T-helper 1 cell treated with Interleukin-12 subunit alpha and Interleukin-12 subunit beta and Interleukin-4 antibody, amounts not matched to agents 30 μg/mL and 1 μg/mL, for 36 hours (primary cell): ENCODE results near the gene TKFC.
"Not testable (repeated sequence)": the region's sequence is repeated elsewhere in the genome, so short reads cannot be mapped to it uniquely, and the experiment has no call there.

Experiments used
- H3K27ac Mint-ChIP-seq: one replicate; pipeline ENCODE4 v1.8.0; 2021; ENCODE audit warnings: mild to moderate bottlenecking, mixed read lengths
- H3K27me3 Mint-ChIP-seq: one replicate; pipeline ENCODE4 v1.8.0; 2021; ENCODE audit warnings: low read depth, mixed read lengths
- H3K36me3 Mint-ChIP-seq: one replicate; pipeline ENCODE4 v1.8.0; 2021; ENCODE audit warnings: low read depth, mixed read lengths
- H3K4me1 Mint-ChIP-seq: one replicate; pipeline ENCODE4 v1.8.0; 2021; ENCODE audit warnings: low read depth, mixed read lengths
- H3K4me3 Mint-ChIP-seq: one replicate; pipeline ENCODE4 v1.8.0; 2021; ENCODE audit warnings: mild to moderate bottlenecking, moderate library complexity, mixed read lengths
- H3K9me3 Mint-ChIP-seq: one replicate; pipeline ENCODE4 v1.8.0; 2021; ENCODE audit warnings: mixed read lengths

Gene TKFC

DNA sequence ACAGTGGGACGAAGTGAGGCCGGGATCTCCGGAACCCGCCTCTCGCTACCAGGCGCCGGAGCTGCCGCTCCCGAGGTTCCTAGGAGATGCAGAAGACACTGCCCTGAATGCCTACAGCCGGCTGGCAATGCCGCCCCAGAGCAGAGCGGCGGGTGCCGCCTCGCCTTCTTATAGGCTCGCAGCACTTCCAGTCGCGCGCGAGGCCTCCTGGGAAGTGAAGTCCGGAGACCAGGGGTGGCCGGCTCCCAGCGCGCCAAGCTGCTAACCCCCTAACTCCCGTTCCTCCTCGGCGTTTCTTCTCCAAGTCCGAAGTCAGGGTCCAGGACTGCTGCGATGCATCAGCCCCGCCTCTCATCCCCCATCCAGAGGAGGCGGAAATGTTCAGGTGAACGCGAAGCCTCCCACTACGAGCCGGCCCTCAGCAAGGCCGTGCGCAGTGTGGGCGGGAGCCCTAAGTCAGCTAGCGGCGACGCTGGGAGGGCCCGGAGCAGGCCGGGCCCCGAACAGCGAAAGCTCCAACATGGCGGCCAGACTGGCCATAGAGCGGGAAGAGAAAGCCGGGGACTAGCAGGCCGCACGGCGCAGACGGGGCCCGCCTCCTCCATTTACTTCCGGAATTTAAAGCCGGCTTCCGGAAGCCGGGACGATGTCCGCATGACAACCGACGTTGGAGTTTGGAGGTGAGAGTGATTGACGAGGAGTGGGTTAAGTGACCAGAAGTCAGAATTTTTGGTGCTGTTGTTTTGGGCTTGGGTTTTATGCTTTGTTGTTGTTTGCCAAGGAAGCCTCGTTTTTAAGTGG, 28.9 kb downstream of the TKFC start, which contains the start of the genes CYB561A3 and TMEM138:
CYB561A3 (minus strand) TSS at position 142 of the 801 bp plus-strand sequence. CDS start 5,169 bp downstream, outside the sequence.
TMEM138 (plus strand) TSS at position 634 of the 801 bp plus-strand sequence. CDS start 2,017 bp downstream, outside the sequence.
- no peaks in the 10 kb centered on the region for H3K9me3 Mint-ChIP-seq
- H3K4me1 Mint-ChIP-seq, result peaks cover 33% of the 10 kb centered on the region
- H3K27me3 Mint-ChIP-seq, result no peaks in the 10 kb centered on the region
- peaks cover 3% of the 10 kb centered on the region for H3K36me3 Mint-ChIP-seq
- peak within 1 kb of the TSS; percentile 97 for H3K27ac Mint-ChIP-seq
- peak within 1 kb of the TSS; percentile 98 for H3K4me3 Mint-ChIP-seq

DNA sequence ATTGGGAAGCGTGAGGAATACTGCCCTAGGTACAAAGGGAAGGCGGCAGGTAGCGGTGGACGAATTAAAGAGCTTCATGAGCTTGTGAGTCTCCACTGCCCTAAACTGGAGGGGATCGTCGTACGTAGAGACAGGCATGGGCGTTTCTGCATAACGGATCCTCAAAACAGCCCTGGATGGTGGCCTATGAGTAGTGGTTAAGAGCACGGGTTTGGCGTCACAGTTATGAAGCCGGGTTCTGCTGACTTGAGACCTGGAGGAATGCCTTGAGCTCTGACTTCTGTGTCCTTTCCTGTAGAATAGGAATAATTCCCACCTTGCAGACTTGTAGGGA, 29.5 kb downstream of the TKFC start:
- H3K27ac Mint-ChIP-seq, result peak overlapping the region; percentile 97
- peaks cover 3% of the 10 kb centered on the region for H3K36me3 Mint-ChIP-seq
- H3K4me3 Mint-ChIP-seq, result peak overlapping the region; percentile 98
- no peaks in the 10 kb centered on the region for H3K27me3 Mint-ChIP-seq
- no peaks in the 10 kb centered on the region for H3K9me3 Mint-ChIP-seq
- peaks cover 33% of the 10 kb centered on the region for H3K4me1 Mint-ChIP-seq

DNA sequence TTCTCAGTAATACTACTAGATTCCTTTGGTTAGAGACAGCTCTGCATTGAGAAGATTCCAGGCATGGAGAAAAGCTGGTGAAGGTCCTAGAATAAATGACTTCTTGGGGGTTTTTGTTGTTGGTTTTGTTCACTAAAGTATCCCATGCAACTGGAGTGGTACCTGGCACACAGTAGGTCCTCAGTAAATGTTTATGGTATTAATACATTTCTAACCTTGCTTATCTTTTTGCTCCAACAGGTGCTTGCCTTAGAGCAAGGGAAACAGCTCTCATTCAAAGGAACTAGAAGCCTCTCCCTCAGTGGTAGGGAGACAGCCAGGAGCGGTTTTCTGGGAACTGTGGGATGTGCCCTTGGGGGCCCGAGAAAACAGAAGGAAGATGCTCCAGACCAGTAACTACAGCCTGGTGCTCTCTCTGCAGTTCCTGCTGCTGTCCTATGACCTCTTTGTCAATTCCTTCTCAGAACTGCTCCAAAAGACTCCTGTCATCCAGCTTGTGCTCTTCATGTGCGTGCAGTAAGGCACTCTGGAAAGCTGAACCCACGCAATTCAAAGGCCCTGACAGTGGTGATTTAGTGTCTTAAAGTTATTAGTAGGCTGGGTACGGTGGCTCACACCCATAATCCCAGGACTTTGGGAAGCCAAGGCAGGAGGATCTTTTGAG, 31.1 kb downstream of the TKFC start:
- no peaks in the 10 kb centered on the region for H3K27me3 Mint-ChIP-seq
- no peak overlapping the region for H3K27ac Mint-ChIP-seq
- no peaks in the 10 kb centered on the region for H3K9me3 Mint-ChIP-seq
- peaks cover 11% of the 10 kb centered on the region for H3K36me3 Mint-ChIP-seq
- H3K4me3 Mint-ChIP-seq, result peak overlapping the region; percentile 98
- H3K4me1 Mint-ChIP-seq, result peaks cover 31% of the 10 kb centered on the region

DNA sequence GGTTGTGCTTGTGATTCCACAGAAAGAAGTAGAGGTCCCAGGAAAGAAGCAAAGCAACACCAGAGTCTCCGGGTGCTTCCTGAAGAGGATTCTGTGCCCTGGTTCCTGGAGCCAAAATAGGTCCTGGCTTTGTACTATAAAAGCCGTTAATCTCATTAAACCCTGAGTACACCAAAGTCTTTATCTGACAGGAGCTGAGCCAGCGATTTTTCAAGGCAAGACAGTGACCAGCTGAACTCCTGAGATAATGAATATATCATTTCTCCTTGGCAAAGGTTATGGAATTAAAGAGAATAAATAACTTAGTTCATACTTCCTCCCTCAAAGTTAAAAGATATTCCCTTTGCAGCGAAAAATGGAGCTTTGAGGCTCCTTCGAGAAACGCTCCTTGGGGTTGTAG, 34.4 kb downstream of the TKFC start:
- H3K4me3 Mint-ChIP-seq, result no peak overlapping the region
- H3K36me3 Mint-ChIP-seq, result peaks cover 27% of the 10 kb centered on the region
- H3K27ac Mint-ChIP-seq, result no peak overlapping the region
- H3K9me3 Mint-ChIP-seq, result peaks cover 4% of the 10 kb centered on the region
- H3K4me1 Mint-ChIP-seq, result peaks cover 22% of the 10 kb centered on the region
- no peaks in the 10 kb centered on the region for H3K27me3 Mint-ChIP-seq

DNA sequence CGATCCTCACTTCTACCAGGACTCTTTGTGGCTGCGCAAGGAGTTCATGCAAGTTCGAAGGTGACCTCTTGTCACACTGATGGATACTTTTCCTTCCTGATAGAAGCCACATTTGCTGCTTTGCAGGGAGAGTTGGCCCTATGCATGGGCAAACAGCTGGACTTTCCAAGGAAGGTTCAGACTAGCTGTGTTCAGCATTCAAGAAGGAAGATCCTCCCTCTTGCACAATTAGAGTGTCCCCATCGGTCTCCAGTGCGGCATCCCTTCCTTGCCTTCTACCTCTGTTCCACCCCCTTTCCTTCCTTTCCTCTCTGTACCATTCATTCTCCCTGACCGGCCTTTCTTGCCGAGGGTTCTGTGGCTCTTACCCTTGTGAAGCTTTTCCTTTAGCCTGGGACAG, 35.6 kb downstream of the TKFC start:
- Mint-ChIP-seq H3K36me3 (peaks cover 31% of the 10 kb centered on the region), H3K4me3 (no peak overlapping the region), H3K27me3 (no peaks in the 10 kb centered on the region), H3K9me3 (peaks cover 4% of the 10 kb centered on the region), H3K4me1 (peaks cover 11% of the 10 kb centered on the region), H3K27ac (peak overlapping the region; percentile 21)

DNA sequence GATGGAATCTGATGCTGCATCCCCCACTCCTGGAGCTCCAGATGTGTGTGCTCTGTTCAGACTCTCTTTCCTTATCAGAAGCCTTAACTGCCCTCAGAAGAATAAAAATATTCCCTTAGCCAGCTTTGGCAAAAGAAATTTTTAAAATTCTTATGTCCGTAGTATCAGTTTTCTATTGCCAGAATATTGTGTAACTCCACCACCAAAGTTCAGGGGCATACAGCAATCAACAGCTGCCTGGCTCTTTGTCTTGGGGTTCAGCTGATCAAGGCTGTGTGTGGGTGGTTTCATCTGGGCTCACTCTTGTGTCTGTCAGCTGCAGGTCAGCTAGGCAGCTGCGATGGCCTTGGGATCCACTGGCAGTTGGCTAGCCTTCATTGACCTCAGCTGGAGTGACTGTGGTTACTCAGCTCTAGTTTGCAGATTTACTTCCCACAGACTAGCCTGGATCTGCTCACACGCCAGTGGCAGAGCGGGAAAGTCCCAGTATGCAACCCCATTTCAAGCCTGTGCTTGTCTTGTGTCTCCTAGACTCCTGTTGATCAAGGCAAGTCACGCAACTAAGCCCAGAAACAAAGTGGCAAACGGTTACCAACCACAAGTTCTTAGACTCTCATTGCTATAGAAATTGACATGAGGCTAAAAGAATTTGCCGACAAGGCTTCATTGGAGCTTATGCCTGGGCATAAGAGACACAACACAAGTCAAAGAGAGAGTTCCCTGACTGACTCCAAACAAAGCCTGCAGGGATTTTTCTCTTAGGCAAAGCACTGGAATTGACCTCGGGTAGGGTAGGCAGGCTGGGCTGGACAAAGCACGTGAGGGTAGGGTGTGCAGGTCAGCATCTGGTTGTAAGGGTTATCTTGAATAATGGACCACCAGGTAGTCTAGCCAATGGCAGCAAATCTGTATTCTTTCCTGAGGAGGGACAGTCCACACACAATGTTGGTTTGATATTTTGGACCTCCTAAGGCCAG, 36.6 kb downstream of the TKFC start:
- peaks cover 31% of the 10 kb centered on the region for H3K36me3 Mint-ChIP-seq

DNA sequence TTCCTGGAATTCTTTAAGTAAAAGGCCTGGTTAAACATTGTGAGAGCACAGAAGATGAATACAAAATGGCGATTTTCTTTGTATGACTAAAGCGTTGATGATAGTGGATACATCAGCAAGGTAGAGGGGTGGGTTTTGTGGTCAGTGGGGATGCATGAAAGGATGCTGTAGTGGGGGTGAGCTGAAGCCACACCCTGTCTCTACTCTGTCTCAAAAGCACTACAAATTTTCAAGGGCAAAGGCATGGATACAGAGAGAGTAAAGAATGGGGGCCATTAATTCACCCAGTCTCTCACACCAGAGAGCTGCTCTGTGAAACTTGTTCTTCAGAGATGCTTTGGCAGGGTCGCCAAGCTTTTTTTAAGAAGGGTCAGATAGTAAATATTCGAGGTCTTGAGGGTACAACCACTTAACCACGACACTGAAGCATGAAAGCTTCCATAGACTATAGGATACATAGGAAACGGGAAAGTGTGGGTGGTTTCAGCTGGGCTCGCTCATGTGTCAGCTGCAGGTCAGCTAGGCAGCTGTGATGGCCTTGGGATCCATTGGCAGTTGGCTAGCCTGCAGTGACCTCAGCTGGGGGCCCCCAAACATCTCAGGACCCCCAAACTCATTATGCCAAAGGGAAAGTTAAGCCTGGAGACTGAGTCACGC, 37.4 kb downstream of the TKFC start:
- H3K4me3 Mint-ChIP-seq, result no peak overlapping the region
- H3K27ac Mint-ChIP-seq, result no peak overlapping the region
- peaks cover 7% of the 10 kb centered on the region for H3K4me1 Mint-ChIP-seq
- H3K27me3 Mint-ChIP-seq, result no peaks in the 10 kb centered on the region
- peaks cover 4% of the 10 kb centered on the region for H3K9me3 Mint-ChIP-seq
- peaks cover 34% of the 10 kb centered on the region for H3K36me3 Mint-ChIP-seq

More for the DNA sequence above, 36.6 kb downstream of the TKFC start:
- H3K4me1 Mint-ChIP-seq, result peaks cover 7% of the 10 kb centered on the region
- no peak overlapping the region for H3K27ac Mint-ChIP-seq
- peaks cover 4% of the 10 kb centered on the region for H3K9me3 Mint-ChIP-seq
- H3K27me3 Mint-ChIP-seq, result no peaks in the 10 kb centered on the region
- no peak overlapping the region for H3K4me3 Mint-ChIP-seq

DNA sequence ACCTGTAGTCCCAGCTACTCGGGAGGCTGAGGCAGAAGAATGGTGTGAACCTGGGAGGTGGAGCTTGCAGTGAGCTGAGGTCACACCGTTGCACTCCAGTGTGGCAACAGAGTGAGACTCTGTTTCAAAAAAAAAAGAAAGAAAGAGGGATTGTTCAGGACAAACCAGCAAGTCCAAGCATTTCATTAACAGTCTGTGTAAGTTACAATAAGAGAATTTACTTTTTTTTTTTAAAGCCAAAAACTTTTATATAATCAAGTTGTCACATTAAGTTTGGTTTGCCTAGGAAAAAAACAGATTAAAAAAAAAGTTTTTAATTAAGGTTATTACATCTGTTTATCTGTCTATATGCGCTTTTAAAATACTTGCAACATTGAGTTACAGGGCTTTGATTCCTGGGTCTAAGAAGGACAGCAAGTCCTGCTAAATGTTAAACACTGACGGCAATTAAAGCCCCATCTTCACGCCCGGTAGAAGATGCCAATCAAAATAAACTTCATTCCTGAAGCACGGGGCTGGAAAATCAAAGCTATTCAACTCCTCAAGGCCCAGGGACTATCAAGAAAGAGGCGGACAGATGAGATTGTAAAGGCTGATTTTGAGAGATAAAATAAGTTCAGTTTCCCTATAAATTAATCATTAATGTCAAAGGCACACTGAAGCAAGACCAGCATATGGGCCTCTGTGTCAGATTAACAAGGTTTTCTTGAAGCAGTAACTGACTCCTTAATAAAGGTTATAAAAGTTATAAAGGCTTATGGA, 39.8 kb downstream of the TKFC start:
- H3K27me3 Mint-ChIP-seq, result no peaks in the 10 kb centered on the region
- H3K4me1 Mint-ChIP-seq, result peaks cover 7% of the 10 kb centered on the region
- no peak overlapping the region for H3K4me3 Mint-ChIP-seq
- H3K36me3 Mint-ChIP-seq, result peaks cover 39% of the 10 kb centered on the region
- H3K9me3 Mint-ChIP-seq, result peaks cover 4% of the 10 kb centered on the region
- no peak overlapping the region for H3K27ac Mint-ChIP-seq

DNA sequence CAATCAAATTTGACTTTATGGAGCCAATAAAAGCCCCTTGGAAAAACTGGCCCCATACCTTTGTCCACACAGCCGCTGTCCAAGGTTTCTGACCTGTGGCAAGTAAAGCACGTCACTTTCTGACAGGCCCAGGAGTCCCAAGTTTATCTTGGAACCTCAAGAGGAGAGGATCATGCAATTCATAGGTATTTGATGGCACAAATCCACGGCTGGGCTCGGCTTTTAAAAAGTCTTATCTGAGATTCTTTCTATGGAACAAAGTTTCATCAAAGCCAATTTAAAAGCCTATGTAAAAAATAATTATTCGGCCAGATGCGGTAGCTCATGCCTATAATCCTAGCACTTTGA, 42.7 kb downstream of the TKFC start:
- H3K4me1 Mint-ChIP-seq, result no peaks in the 10 kb centered on the region
- H3K36me3 Mint-ChIP-seq, result peaks cover 18% of the 10 kb centered on the region
- H3K4me3 Mint-ChIP-seq, result no peak overlapping the region
- H3K9me3 Mint-ChIP-seq, result peaks cover 4% of the 10 kb centered on the region
- no peak overlapping the region for H3K27ac Mint-ChIP-seq
- no peaks in the 10 kb centered on the region for H3K27me3 Mint-ChIP-seq

DNA sequence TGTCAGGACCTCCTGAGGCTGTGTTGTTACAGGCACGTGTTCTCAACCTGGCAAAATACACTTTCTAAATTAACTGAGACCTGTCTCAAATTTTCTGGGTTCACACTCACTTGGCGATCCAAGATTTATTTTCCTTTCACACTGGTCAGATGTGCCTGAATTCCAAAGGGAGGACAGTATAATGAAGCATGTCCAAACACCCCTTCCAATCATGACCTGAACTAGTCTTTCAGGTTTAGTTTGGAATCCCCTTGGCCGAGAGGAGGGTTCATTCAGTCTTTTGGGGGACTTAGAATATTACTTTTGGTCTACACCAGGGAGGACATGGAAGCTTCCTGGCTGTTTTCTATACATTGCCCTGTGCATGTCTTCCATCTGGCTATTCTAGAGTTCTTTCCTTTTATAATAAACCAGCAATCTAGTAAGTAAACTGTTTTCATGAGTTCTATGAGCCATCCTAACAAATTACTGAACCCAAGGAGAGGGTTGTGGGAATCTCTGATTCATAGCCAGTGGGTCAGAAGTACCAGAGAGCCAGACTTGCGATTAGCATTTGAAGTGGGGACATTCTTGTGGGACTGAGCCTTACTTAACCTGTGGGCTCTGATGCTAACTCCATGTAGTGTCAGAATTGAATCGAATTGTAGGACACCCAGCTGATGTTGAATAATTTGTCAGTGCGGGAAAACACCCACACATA, 44.6 kb downstream of the TKFC start:
- Mint-ChIP-seq H3K27me3 (no peaks in the 10 kb centered on the region), H3K27ac (no peak overlapping the region), H3K4me1 (no peaks in the 10 kb centered on the region), H3K9me3 (no peaks in the 10 kb centered on the region), H3K36me3 (peaks cover 10% of the 10 kb centered on the region), H3K4me3 (no peak overlapping the region)

DNA sequence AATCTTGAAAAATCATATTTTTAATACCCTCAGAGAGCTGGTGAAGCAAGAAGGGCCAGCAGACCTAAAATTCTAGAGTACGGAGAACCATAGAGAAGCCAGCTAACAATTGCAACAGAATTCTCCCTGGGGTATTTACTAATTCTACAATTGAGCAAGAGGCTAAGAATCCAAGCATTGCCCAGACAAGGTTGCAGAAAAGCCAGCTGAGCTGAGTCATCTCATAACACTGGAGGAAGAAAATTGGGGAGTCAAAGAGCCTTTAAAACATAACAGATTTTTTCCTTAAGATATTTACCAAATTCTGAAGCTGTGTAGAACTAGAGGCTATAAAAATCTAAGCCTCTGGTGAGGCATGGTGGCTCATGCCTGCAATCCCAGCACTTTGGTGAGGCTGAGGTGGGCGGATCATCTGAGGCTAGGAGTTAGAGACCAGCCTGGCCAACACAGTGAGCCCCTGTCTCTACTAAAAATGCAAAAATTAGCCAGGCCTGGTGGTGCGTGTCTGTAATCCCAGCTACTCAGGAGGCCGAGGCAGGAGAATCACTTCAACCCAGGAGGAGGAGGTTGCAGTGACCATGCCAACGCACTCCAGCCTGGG, 45.8 kb downstream of the TKFC start:
- Mint-ChIP-seq H3K9me3 (no peaks in the 10 kb centered on the region), H3K36me3 (peaks cover 7% of the 10 kb centered on the region), H3K27me3 (no peaks in the 10 kb centered on the region), H3K4me3 (no peak overlapping the region), H3K4me1 (no peaks in the 10 kb centered on the region), H3K27ac (no peak overlapping the region)

DNA sequence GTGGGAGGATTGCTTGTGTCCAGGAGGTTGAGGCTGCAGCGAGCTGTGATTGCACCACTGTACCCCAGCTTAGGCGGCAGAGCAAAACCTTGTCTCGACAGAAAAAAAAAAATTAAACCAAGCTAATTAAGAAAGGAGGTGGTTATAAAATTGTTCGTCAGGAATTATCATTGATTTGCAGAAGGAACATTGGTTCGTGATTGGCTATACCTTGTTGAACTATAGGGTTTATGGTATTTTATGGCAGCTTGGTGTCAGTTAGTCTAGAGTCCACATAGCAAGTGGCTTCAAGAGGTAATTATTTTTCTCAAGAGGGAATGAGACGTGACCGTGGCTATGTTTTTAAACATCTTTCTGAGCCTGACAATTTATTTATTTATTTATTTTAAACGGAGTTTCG, 47.9 kb downstream of the TKFC start:
- H3K27me3 Mint-ChIP-seq, result no peaks in the 10 kb centered on the region
- peaks cover 4% of the 10 kb centered on the region for H3K36me3 Mint-ChIP-seq
- no peak overlapping the region for H3K27ac Mint-ChIP-seq
- peaks cover 8% of the 10 kb centered on the region for H3K4me1 Mint-ChIP-seq
- no peaks in the 10 kb centered on the region for H3K9me3 Mint-ChIP-seq
- no peak overlapping the region for H3K4me3 Mint-ChIP-seq

DNA sequence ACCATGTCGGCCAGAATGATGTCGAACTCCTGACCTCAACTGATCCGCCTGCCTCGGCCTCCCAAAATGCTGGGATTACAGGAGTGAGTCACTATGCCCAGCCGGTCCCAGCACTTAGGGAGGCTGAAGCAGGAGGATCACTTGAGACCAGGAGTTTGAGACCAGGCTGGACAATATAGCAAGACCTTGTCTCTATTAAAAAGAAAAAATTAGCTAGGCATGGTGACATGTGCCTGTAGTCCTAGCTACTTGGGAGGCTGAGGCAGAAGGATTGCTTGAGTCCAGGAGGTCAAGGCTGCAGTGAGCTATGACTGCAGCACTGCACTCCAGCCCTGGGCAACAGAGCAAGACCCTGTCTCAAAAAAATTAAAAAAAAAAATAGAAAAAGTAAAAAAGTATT, 50.8 kb downstream of the TKFC start:
- not testable (repeated sequence) for H3K9me3 Mint-ChIP-seq, H3K4me3 Mint-ChIP-seq, H3K27ac Mint-ChIP-seq, H3K27me3 Mint-ChIP-seq, H3K4me1 Mint-ChIP-seq, H3K36me3 Mint-ChIP-seq
